Activated naive CD4-positive, alpha-beta T cell treated with anti-CD3 and anti-CD28 coated beads, Interleukin-2, amount 10 ng/mL, durations not matched to agents 7 days and 5 days (primary cell): ENCODE measurements around the gene CHAD.

Source experiments
- CTCF ChIA-PET: fragments of 350-600 bp; sonication (Branson Sonifier 250); formaldehyde crosslinking; loops from one replicate; lab custom pipeline; 2021; ENCODE audit warnings: antibody characterized with exemption; lab: Charles Lee
- DNase-seq: peaks from one replicate; pipeline ENCODE4 v3.0.0-alpha.2; 2020
- H3K27ac Mint-ChIP-seq: one replicate; pipeline ENCODE4 v1.8.0; 2021; ENCODE audit warnings: mild to moderate bottlenecking, moderate library complexity, mixed read lengths
- H3K27me3 Mint-ChIP-seq: one replicate; pipeline ENCODE4 v1.8.0; 2021; ENCODE audit warnings: mild to moderate bottlenecking, mixed read lengths
- H3K36me3 Mint-ChIP-seq: one replicate; pipeline ENCODE4 v1.8.0; 2021; ENCODE audit warnings: mixed read lengths
- H3K4me1 Mint-ChIP-seq: one replicate; pipeline ENCODE4 v1.8.0; 2021; ENCODE audit warnings: mixed read lengths
- H3K4me3 Mint-ChIP-seq: one replicate; pipeline ENCODE4 v1.8.0; 2021; ENCODE audit warnings: mild to moderate bottlenecking, moderate library complexity, mixed read lengths
- H3K9me3 Mint-ChIP-seq: one replicate; pipeline ENCODE4 v1.8.0; 2021; ENCODE audit warnings: mixed read lengths

CHAD gene

DNA sequence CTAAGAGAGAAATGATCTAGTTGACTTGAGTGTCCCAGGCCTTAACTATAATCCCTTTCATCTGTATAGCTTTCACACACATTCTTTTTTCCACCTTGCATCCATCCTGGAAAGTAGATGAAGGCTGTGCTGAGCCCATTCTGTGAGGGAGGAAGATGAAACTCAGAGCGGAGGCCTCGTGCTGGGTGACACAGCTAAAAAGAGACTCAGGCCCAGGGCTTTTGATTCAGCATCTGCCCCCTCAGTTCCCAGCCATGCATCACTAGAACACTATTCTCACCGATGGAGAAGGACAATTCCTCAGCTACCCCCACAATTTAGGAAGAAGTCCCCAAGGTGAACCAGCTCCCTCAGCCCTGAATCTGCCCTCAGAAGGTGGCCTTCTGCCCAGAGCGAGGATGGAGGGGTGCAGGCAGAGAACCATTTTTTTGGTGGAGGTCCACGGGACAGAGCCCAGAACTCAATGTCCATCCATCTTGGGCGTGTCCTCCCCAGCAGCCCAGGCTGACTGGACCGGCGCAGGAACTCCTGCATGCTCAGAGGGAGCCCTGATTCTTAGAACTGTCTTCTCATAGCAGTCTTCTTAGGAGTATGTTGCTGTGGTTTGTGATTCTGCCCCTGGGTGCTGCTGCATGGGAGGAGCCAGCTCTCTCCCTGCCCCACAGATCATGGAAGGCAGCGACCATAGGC, 33.8 kb upstream of the CHAD start:
- CTCF ChIA-PET: interaction anchor here (0.6 to 6.2 kb wide), 6 partner anchors 9 to 125 kb away, joined by 3 to 44 read pairs (median 8); partner anchors contain the start of gene RSAD1
- Mint-ChIP-seq H3K4me1 (peaks cover 41% of the 10 kb centered on the region), H3K36me3 (no peaks in the 10 kb centered on the region), H3K27me3 (peaks cover 39% of the 10 kb centered on the region), H3K9me3 (no peaks in the 10 kb centered on the region), H3K27ac (peak overlapping the region; percentile 28), H3K4me3 (no peak overlapping the region)
- no peak for DNase-seq

DNA sequence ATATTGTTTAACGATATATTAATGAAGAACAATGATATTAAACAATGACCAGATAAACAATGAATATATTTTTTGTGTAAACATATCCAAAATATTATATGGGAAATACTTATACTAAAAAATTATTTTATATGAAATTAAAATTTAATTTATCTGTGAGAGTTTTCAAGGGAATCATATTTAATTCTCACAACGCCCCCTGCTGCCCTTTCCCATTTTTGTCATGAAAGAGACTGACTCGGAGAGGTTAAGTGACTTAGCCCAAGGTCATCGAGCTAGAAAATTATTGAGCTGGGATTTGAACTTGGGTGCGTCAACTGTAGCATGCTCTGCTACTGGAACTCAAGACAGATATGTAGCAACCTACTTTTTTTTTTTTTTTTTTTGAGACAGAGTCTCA, 32.4 kb upstream of the CHAD start:
- no peaks in the 10 kb centered on the region for H3K36me3 Mint-ChIP-seq
- H3K4me1 Mint-ChIP-seq: peaks cover 40% of the 10 kb centered on the region
- CTCF ChIA-PET: interaction anchor here (0.7 to 6.2 kb wide), 9 partner anchors 10 to 160 kb away, joined by 3 to 44 read pairs (median 6); partner anchors contain the start of gene RSAD1
- no peak overlapping the region for H3K4me3 Mint-ChIP-seq
- peaks cover 39% of the 10 kb centered on the region for H3K27me3 Mint-ChIP-seq
- DNase-seq: peak; percentile 54
- H3K9me3 Mint-ChIP-seq: no peaks in the 10 kb centered on the region
- no peak overlapping the region for H3K27ac Mint-ChIP-seq

DNA sequence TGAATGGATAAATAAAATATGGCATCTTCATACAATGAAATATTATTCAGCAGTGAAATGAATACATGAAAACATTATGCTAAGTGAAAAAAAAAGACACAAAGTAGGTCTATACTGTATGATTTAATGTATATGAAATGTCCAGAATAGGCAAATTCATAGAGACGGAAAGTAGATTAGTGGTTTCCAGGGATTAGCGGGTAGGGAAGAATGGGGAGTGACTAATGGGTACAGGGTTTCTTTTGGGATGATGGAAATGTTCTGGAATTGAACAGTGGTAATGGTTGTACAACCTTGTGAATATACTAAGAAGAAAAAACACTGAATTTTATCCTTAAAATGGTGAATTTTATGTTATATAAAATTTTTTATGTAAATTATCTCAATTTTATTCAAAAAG, 31.0 kb upstream of the CHAD start:
- H3K27me3 Mint-ChIP-seq: peaks cover 42% of the 10 kb centered on the region
- H3K36me3 Mint-ChIP-seq: no peaks in the 10 kb centered on the region
- H3K27ac Mint-ChIP-seq: no peak overlapping the region
- no peak for DNase-seq
- H3K4me1 Mint-ChIP-seq: peaks cover 27% of the 10 kb centered on the region
- no peak overlapping the region for H3K4me3 Mint-ChIP-seq
- CTCF ChIA-PET: interaction anchor here (3.6 to 6.2 kb wide), 2 partner anchors 12 to 16 kb away, joined by 9 to 44 read pairs; no protein-coding TSS in a partner anchor
- no peaks in the 10 kb centered on the region for H3K9me3 Mint-ChIP-seq

DNA sequence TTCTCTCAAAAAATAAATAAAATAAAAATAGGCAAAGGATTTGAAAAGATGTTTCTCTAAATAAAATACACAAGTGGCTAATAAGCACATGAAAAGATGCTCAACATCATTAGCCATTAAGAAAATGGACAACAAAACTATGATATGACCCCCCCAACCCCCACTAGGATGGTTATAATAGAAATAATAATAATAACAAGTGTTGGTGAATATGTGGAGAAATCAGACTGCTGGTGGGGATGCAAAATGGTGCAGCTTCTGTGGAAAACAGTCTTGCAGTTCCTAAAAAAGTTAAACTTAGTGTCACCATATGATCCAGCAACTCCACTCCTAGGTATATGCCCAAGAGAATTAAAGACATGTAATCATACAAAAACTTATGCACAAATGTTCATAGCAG, 30.6 kb upstream of the CHAD start:
- CTCF ChIA-PET: interaction anchor here (1.5 kb wide), 1 partner anchor 15 kb away, joined by 4 read pairs; no protein-coding TSS in a partner anchor
- H3K27me3 Mint-ChIP-seq: peaks cover 42% of the 10 kb centered on the region

DNA sequence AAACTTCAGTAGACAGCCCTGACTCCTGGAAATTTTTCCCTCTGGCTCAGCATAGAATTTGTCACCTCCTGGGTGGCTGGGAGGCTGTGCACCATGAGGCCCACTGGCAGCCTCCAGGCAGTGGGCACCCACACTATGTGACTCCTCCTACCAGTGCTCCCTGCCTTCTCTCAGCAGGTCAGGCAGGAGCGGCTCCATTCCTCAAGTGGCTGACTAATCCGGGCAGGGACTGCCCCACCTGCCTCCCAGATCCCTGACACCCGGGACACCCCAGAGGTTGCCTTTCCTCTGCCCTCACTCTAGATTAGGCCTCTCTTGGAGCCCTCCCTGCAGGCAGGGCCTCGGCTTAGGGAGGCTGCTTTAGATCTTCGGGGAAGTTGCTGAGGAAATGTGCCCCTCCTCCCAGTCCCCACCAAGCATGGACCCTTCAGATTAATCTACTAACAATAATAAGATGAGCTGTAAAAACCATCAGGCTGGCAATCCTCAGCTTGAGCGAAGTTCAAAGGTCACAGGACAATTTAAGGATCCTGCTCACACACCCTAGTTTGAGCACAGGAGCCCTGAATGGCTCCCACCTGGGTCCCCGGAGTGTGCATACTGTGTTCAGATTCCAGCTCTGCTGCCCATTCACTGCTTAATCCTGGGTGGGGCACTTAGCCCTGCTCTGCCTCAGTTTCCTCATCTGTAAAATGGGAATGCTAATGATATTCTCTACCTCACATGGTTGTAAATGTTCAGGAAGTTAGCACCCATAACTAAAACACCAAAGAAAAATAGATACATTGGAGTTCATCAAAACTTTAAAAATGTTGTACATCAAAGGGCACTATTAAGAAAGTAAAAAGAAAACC, 29.6 kb upstream of the CHAD start:
- peaks cover 12% of the 10 kb centered on the region for H3K4me1 Mint-ChIP-seq
- no peaks in the 10 kb centered on the region for H3K36me3 Mint-ChIP-seq
- no peaks in the 10 kb centered on the region for H3K9me3 Mint-ChIP-seq
- H3K4me3 Mint-ChIP-seq: no peak overlapping the region
- no peak overlapping the region for H3K27ac Mint-ChIP-seq
- no peak for DNase-seq
- H3K27me3 Mint-ChIP-seq: peaks cover 45% of the 10 kb centered on the region
- CTCF ChIA-PET: interaction anchor here (1.1 to 1.6 kb wide), 3 partner anchors 14 to 19 kb away, joined by 4 to 5 read pairs (median 5); no protein-coding TSS in a partner anchor

More for the DNA sequence above, 30.6 kb upstream of the CHAD start:
- no peaks in the 10 kb centered on the region for H3K36me3 Mint-ChIP-seq
- H3K4me3 Mint-ChIP-seq: no peak overlapping the region
- no peak overlapping the region for H3K27ac Mint-ChIP-seq
- no peak for DNase-seq
- H3K9me3 Mint-ChIP-seq: no peaks in the 10 kb centered on the region
- H3K4me1 Mint-ChIP-seq: peaks cover 23% of the 10 kb centered on the region

DNA sequence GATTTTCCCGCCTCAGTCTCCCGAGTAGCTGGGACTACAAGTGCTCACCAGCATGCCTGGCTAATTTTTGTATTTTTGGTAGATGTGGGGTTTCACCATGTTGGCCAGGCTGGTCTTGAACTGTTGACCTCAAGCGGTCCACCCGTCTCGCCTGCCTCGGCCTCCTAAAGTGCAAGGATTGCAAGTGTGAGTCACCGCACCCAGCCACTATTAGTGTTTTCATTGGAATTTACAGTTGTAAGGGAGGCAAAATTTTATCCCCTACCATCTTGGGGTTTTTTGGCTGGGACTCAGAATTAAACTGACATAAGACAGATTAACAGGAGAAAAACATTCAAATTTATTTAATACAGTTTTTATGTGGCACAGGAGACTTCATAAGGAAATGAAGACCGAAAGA, 27.2 kb upstream of the CHAD start:
- H3K4me1 Mint-ChIP-seq: no peaks in the 10 kb centered on the region
- no peak overlapping the region for H3K4me3 Mint-ChIP-seq
- no peaks in the 10 kb centered on the region for H3K36me3 Mint-ChIP-seq
- DNase-seq: no peak
- peaks cover 27% of the 10 kb centered on the region for H3K27me3 Mint-ChIP-seq
- CTCF ChIA-PET: interaction anchor here (1.0 kb wide), 1 partner anchor 134 kb away, joined by 5 read pairs; no protein-coding TSS in a partner anchor
- H3K9me3 Mint-ChIP-seq: no peaks in the 10 kb centered on the region
- H3K27ac Mint-ChIP-seq: no peak overlapping the region

DNA sequence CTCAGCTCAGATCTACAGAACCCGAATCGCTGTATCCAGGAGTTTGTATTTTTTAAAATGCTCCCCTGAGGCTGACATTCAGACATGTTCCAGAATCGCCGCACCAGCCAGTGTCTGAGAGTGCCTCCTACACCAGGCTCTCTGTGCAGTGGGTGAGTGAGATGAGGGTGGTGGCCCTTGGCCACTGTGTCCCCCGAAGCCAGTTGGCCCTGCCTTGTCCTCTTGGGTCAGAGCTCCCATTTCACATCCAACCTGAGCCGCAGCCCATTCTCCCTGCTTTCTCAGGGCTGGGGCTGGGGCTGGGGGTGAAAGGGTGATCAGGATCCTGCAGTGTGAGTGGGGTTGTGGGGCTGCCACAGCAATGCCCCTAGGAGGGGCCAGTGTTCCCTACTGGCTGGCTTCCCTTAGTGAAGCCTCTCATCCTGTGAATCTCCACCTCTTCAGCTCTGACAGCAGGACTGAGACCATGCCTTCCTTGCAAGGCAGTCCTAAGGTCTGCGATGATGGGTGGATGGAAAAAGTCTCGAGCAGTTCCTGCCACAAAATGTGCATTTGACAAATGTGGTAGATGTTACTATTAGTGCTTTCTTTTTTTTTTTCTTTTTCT, 26.6 kb upstream of the CHAD start:
- Mint-ChIP-seq H3K36me3 (no peaks in the 10 kb centered on the region), H3K27ac (no peak overlapping the region), H3K27me3 (peaks cover 27% of the 10 kb centered on the region), H3K4me1 (no peaks in the 10 kb centered on the region), H3K4me3 (no peak overlapping the region), H3K9me3 (no peaks in the 10 kb centered on the region)
- DNase-seq: no peak
- CTCF ChIA-PET: interaction anchor here (0.8 to 1.0 kb wide), 2 partner anchors 9 to 133 kb away, joined by 3 to 5 read pairs; no protein-coding TSS in a partner anchor

DNA sequence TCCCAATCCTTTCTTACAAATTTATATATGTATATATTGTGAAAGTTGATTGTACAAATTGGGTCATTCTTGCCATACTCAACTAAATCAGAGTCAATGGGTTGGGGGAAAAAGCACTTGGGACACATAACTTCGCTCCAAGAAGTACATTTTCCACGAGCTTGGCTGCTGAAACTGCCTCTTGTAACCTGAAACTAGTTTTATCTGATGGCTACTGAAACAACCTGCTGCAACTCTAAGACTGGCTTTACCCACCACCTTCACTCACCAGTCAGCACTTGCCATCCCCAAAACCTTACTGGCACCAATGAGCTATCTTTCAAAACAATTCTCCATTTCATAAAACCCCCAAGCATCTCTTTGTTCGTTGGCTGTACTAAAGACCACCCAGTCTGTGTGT, 25.1 kb upstream of the CHAD start:
- Mint-ChIP-seq H3K9me3 (no peaks in the 10 kb centered on the region), H3K36me3 (no peaks in the 10 kb centered on the region), H3K27ac (no peak overlapping the region), H3K27me3 (peaks cover 27% of the 10 kb centered on the region), H3K4me3 (no peak overlapping the region), H3K4me1 (no peaks in the 10 kb centered on the region)
- no peak for DNase-seq
- CTCF ChIA-PET: interaction anchor here (1.5 kb wide), 1 partner anchor 9 kb away, joined by 8 read pairs; no protein-coding TSS in a partner anchor

DNA sequence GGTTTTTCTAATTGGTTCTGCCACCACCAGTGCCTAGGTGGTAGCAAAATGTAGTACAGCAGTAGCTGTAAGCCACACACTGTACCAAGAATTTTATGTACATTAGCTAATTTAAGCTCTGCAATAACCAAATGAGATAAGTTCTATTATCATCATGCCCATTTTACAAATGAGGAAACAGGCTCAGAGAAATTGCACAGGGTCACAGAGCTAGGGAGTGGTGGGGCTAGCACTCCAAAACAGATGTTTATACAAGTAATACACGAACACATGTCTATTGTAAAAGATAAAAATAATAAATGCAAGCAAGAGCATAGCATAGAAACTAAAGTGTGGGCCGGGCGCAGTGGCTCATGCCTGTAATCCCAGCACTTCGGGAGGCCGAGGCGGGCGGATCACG, 23.5 kb upstream of the CHAD start:
- H3K27ac Mint-ChIP-seq: peak overlapping the region; percentile 59
- H3K4me1 Mint-ChIP-seq: no peaks in the 10 kb centered on the region
- CTCF ChIA-PET: interaction anchor here (1.1 to 1.4 kb wide), 2 partner anchors 13 to 50 kb away, joined by 3 to 4 read pairs; no protein-coding TSS in a partner anchor
- no peaks in the 10 kb centered on the region for H3K9me3 Mint-ChIP-seq
- H3K4me3 Mint-ChIP-seq: no peak overlapping the region
- H3K36me3 Mint-ChIP-seq: no peaks in the 10 kb centered on the region
- peaks cover 14% of the 10 kb centered on the region for H3K27me3 Mint-ChIP-seq
- no peak for DNase-seq

DNA sequence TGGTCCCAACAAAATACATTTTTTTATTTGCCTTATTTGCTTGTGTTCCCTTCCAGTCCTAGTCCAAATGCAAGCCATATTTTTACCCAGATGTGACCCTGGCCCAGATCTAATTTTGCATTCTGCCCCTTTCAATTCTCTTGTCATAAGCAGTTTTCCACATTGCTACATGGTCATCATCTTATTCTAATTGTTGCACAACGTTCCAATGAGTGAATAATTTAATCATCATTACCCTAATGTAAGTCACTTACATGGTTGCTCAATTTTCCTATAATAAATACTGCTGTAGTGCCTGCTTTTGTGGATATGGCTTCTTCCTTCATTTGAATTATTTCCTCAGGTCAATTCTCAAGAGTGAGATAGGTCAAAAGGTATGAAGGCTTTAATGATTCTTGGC, 22.8 kb upstream of the CHAD start:
- Mint-ChIP-seq H3K36me3 (no peaks in the 10 kb centered on the region), H3K27ac (no peak overlapping the region), H3K9me3 (no peaks in the 10 kb centered on the region), H3K27me3 (peaks cover 13% of the 10 kb centered on the region), H3K4me1 (no peaks in the 10 kb centered on the region), H3K4me3 (no peak overlapping the region)
- DNase-seq: no peak
- CTCF ChIA-PET: no interaction called here

DNA sequence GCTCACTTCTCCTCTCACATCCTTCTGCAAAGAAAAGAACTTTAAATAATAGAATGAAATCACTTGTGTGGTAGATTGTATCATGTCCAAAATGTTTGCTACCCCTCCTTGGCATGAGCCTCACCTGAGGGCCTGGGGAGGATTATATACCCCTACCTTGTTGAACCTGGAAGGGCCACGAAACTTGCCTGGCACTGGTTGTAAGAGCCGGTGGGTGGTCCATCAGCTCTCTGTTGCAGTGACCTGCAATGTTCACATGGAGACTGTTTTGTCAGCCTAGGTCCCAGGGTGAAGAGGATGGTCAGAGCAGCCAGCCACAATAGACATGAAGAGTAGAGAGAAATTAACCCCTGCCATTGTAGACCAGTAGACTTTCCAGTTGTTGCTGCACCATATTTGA, 20.2 kb upstream of the CHAD start:
- Mint-ChIP-seq H3K36me3 (peaks cover 3% of the 10 kb centered on the region), H3K27ac (peak overlapping the region; percentile 5), H3K4me3 (no peak overlapping the region), H3K4me1 (no peaks in the 10 kb centered on the region), H3K27me3 (peaks cover 2% of the 10 kb centered on the region), H3K9me3 (no peaks in the 10 kb centered on the region)
- DNase-seq: no peak
- CTCF ChIA-PET: interaction anchor here (1.9 kb wide), 1 partner anchor 12 kb away, joined by 6 read pairs; no protein-coding TSS in a partner anchor

DNA sequence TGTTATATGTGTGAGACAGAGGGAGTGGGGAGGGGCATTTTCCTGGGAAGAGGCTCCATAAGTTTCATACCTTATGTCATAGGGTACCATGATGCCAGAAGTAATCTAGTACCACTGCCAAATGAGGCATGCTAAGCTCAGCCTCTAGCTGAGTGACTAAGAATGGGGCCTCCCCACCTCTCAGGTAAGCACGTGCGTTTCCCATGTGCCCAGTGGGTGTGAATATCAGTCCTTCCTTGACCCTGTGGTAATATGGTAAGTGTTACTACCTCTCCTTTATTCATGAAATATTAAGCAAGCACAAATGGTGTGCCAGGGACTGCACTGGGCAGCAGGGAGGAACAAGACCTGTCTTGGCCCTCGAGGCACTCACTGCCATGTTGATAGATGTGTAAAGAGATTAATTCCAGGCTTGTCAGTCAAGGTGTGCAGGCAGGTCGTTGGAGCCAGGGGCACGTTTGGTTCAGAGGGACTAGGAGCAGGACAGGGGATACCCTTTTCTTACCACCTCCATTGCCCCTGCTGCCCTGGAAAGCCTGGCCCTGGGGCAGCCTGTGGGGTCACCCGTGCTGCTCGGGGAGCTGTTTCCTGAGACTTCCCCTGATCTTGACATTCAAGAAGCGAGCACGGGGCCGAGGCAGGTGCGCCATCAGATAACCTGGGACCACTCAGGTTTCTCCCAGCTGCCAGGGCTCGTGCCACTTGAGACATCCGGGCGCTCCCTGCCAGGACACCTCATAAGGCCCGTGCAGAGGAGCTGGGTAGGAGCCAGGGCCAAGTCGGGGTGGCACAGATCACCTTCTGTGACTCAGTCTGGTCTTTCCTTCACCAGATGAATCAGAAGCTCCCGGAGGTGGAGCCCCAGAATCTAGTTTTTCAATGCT, 18.8 kb upstream of the CHAD start:
- no peaks in the 10 kb centered on the region for H3K9me3 Mint-ChIP-seq
- H3K36me3 Mint-ChIP-seq: peaks cover 10% of the 10 kb centered on the region
- no peak overlapping the region for H3K4me3 Mint-ChIP-seq
- H3K4me1 Mint-ChIP-seq: peaks cover 1% of the 10 kb centered on the region
- H3K27me3 Mint-ChIP-seq: no peaks in the 10 kb centered on the region
- DNase-seq: no peak
- CTCF ChIA-PET: interaction anchor here (0.5 to 1.2 kb wide), 5 partner anchors 8 to 439 kb away, joined by 3 read pairs; no protein-coding TSS in a partner anchor
- no peak overlapping the region for H3K27ac Mint-ChIP-seq
